Activated B cell treated with CpG ODN at 0.5 μM for 24 hours (primary cell): Measurements from ENCODE around the gene SLC25A33. TPM values are rescaled to one million over a fixed set of nuclear protein-coding genes. Genes with fewer than 3 reads are reported as not detected.

Source experiments
- ATAC-seq: fragments of 200-7000 bp; cut with Tn5 transposase; one replicate; pipeline ENCODE4 v1.10.0; 2021; ENCODE audit warnings: low read depth, mild to moderate bottlenecking, moderate library complexity
- CTCF ChIA-PET: fragments of 350-600 bp; sonication (Branson Sonifier 250); formaldehyde crosslinking; loops from one replicate; lab custom pipeline; 2021; ENCODE audit warnings: antibody characterized with exemption; lab: Charles Lee
- POLR2A ChIA-PET: fragments of 350-600 bp; sonication (Branson Sonifier 250); formaldehyde crosslinking; loops from one replicate; lab custom pipeline; 2021; ENCODE audit warnings: antibody characterized with exemption; lab: Charles Lee
- DNase-seq: peaks from one replicate; pipeline ENCODE4 v3.0.0; 2022
- H3K27ac Mint-ChIP-seq: one replicate; pipeline ENCODE4 v1.8.0; 2020; ENCODE audit warnings: mixed read lengths
- H3K27me3 Mint-ChIP-seq: one replicate; pipeline ENCODE4 v1.8.0; 2021; ENCODE audit warnings: mixed read lengths
- H3K36me3 Mint-ChIP-seq: one replicate; pipeline ENCODE4 v1.8.0; 2021; ENCODE audit warnings: low read depth, mixed read lengths
- H3K4me1 Mint-ChIP-seq: one replicate; pipeline ENCODE4 v1.8.0; 2021; ENCODE audit warnings: mixed read lengths
- H3K4me3 Mint-ChIP-seq: one replicate; pipeline ENCODE4 v1.8.0; 2020; ENCODE audit warnings: mild to moderate bottlenecking, mixed read lengths
- H3K9me3 Mint-ChIP-seq: one replicate; pipeline ENCODE4 v1.8.0; 2020; ENCODE audit warnings: mixed read lengths
- intact Hi-C: fragments of 100-400 bp; cut with micrococcal nuclease; formaldehyde crosslinking; loops from one replicate; pipeline ENCODE4 v1.15.1; 2024
- total RNA-seq: library from RNA; stranded (reverse); gene quantifications from 2 replicates; pipeline ENCODE4 v1.2.3, GENCODE V29; 2022
- TF ChIP-seq, protein P1 (sequence below): fragments of 200-600 bp; IDR thresholded peaks from one replicate; pipeline ENCODE4 v1.8.0; 2022; ENCODE audit warnings: antibody characterized with exemption, mild to moderate bottlenecking

SLC25A33 gene
- total RNA-seq, 1 donor from 2014 or later: 7.5 TPM

DNA sequence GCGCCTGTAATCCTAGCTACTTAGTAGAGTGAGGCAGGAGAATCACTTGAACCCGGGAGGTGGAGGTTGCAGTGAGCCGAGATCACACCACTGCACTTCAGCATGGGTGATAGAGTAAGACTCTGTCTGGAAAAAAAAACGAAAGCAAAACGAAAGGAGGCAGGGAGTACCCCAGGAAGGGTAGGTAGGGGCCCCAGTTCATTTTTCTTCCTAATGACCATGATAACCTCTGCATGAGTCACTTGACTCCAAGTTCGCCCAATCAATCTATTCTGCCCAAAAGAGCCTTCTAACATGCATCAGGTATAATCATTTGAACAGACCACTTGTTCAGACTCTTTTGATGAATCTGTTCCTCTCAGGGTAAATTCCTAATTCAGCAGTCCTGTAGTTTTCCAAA is 36.2 kb downstream of the SLC25A33 start:
- CTCF ChIA-PET: no interaction called here
- H3K27me3 Mint-ChIP-seq: no peaks in the 10 kb centered on the region
- no peaks in the 10 kb centered on the region for H3K4me1 Mint-ChIP-seq
- H3K9me3 Mint-ChIP-seq: no peaks in the 10 kb centered on the region
- POLR2A ChIA-PET: no interaction called here
- TF ChIP-seq, protein P1, sequence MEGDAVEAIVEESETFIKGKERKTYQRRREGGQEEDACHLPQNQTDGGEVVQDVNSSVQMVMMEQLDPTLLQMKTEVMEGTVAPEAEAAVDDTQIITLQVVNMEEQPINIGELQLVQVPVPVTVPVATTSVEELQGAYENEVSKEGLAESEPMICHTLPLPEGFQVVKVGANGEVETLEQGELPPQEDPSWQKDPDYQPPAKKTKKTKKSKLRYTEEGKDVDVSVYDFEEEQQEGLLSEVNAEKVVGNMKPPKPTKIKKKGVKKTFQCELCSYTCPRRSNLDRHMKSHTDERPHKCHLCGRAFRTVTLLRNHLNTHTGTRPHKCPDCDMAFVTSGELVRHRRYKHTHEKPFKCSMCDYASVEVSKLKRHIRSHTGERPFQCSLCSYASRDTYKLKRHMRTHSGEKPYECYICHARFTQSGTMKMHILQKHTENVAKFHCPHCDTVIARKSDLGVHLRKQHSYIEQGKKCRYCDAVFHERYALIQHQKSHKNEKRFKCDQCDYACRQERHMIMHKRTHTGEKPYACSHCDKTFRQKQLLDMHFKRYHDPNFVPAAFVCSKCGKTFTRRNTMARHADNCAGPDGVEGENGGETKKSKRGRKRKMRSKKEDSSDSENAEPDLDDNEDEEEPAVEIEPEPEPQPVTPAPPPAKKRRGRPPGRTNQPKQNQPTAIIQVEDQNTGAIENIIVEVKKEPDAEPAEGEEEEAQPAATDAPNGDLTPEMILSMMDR: no peak
- peaks cover 53% of the 10 kb centered on the region for H3K36me3 Mint-ChIP-seq
- no peak overlapping the region for H3K4me3 Mint-ChIP-seq
- DNase-seq (no peak), ATAC-seq (no peak)
- intact Hi-C loops: loop anchor here (10.0 kb wide), 1 partner anchor 291 kb away; no protein-coding TSS in a partner anchor
- H3K27ac Mint-ChIP-seq: no peak overlapping the region

DNA sequence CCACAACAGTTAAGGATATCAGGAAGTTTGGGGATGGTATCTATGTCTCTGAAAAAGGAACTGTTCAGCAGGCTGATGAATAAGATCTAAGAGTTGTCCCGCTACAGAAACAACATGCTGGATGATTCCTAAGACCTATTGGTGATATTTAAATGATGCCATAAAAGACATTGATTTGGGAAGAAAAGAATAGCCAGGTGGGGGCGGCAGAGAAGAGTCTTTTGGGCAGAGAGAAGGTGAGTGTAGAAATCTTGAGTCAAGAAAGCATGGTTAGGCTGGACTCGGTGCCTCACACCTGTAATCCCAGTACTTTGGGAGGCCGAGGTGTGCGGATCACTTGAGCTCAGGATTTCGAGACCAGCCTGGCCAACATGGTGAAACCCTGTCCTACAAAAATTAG is 37.6 kb downstream of the SLC25A33 start:
- H3K27me3 Mint-ChIP-seq: no peaks in the 10 kb centered on the region

DNA sequence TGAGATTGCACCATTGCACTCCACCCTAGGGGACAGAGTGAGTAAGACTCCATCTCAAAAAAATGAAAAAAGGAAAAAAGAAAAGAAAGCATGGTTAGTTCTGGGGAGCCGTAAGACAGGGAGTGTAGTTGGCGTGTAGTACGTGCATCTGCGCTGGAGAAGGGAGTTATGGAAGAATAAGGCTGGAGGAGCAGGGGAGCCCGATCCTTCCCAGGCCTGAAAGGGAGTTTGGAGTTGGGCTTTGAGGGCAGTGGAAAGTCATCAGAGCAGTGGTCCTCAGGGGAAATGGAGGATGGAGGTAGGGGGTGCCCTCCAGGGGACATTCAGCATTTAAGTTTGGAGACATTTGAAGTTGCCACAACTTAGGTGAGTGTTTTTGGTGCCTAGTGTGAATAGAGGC is 38.2 kb downstream of the SLC25A33 start:
- no peaks in the 10 kb centered on the region for H3K27me3 Mint-ChIP-seq
- no peak for ATAC-seq
- TF ChIP-seq, protein P1: no peak
- ChIA-PET POLR2A (no interaction called here), CTCF (no interaction called here)
- H3K4me3 Mint-ChIP-seq: no peak overlapping the region
- DNase-seq: no peak
- no peak overlapping the region for H3K27ac Mint-ChIP-seq
- H3K9me3 Mint-ChIP-seq: no peaks in the 10 kb centered on the region
- peaks cover 54% of the 10 kb centered on the region for H3K36me3 Mint-ChIP-seq
- intact Hi-C loops: loop anchor here (10.0 kb wide), 1 partner anchor 293 kb away; no protein-coding TSS in a partner anchor
- H3K4me1 Mint-ChIP-seq: no peaks in the 10 kb centered on the region

More for the DNA sequence above, 37.6 kb downstream of the SLC25A33 start:
- no peaks in the 10 kb centered on the region for H3K9me3 Mint-ChIP-seq
- H3K4me3 Mint-ChIP-seq: no peak overlapping the region
- intact Hi-C loops: loop anchor here (10.0 kb wide), 1 partner anchor 292 kb away; no protein-coding TSS in a partner anchor
- DNase-seq (no peak), ATAC-seq (no peak)
- H3K27ac Mint-ChIP-seq: no peak overlapping the region
- ChIA-PET POLR2A (no interaction called here), CTCF (no interaction called here)
- no peaks in the 10 kb centered on the region for H3K4me1 Mint-ChIP-seq
- TF ChIP-seq, protein P1: no peak
- H3K36me3 Mint-ChIP-seq: peaks cover 50% of the 10 kb centered on the region

DNA sequence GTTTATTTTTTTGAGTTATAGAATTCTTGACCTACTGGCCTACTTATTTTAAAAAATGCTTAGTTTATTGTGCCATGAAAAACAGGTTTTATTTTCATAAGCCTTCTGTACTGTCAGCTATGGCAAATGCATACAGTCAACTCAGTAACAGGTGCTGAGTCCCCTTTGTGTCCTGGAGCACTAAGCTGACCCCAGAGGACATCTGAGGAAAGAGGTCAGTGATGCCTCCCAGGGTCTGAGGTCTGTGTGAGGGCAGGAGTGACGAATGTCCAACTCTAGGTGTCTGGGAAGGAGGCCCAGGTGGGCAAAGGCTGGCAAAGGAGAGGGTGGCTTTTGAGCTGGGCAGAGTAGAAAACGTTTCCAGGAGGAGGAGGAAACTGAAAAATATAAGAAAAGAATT is 41.7 kb downstream of the SLC25A33 start:
- H3K27ac Mint-ChIP-seq: no peak overlapping the region
- ATAC-seq (no peak), DNase-seq (no peak)
- ChIA-PET POLR2A (interaction anchor here (1.1 kb wide), 1 partner anchor 16 kb away, joined by 3 read pairs; no protein-coding TSS in a partner anchor), CTCF (no interaction called here)
- H3K4me1 Mint-ChIP-seq: no peaks in the 10 kb centered on the region
- H3K27me3 Mint-ChIP-seq: no peaks in the 10 kb centered on the region
- H3K36me3 Mint-ChIP-seq: peaks cover 57% of the 10 kb centered on the region
- TF ChIP-seq, protein P1: no peak
- intact Hi-C loops: no loop called here
- no peaks in the 10 kb centered on the region for H3K9me3 Mint-ChIP-seq
- H3K4me3 Mint-ChIP-seq: no peak overlapping the region

DNA sequence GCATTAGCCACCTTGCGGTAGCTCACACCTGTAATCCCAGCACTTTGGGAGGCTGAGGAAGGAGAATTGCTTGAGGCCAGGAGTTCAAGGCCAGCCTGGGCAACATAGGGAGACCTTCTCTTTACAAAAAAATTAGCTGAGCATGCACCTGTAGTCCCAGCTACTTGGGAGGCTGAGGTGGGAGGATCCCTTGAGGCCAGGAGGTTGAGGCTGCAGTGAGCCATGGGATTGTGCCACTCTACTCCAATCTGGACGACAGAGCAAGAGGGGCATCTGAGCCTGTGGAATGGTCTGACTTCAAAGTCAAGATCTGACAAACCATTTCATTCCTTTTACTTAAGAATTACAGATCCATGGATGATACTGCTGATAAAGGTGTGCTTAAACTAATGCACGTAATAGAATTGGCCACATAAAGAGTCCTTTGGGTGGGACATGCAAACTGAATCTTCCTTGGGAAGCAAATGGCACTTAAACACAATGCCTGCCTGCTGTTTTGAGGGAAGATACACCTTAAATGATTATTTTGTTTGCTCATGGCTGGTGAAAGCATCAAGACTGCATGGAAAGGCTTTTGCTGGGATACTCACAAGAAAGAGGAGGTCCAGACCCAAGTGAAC is 47.0 kb downstream of the SLC25A33 start:
- no peak for ATAC-seq
- Mint-ChIP-seq H3K36me3 (peaks cover 17% of the 10 kb centered on the region), H3K4me3 (no peak overlapping the region), H3K27me3 (no peaks in the 10 kb centered on the region), H3K4me1 (peaks cover 20% of the 10 kb centered on the region), H3K9me3 (no peaks in the 10 kb centered on the region), H3K27ac (no peak overlapping the region)
- DNase-seq: no peak
- TF ChIP-seq, protein P1: no peak
- ChIA-PET CTCF (no interaction called here), POLR2A (no interaction called here)
- intact Hi-C loops: loop anchor here (5.0 kb wide), 2 partner anchors 44 to 89 kb away; no protein-coding TSS in a partner anchor
